Measurements from ENCODE around the gene EZH2. TPM values are rescaled to one million over a fixed set of nuclear protein-coding genes. Genes with fewer than 3 reads are reported as not detected.

Gene EZH2
- polyA plus RNA-seq, 4 donors = 31.4 to 48.5 (median 40.6) TPM

DNA sequence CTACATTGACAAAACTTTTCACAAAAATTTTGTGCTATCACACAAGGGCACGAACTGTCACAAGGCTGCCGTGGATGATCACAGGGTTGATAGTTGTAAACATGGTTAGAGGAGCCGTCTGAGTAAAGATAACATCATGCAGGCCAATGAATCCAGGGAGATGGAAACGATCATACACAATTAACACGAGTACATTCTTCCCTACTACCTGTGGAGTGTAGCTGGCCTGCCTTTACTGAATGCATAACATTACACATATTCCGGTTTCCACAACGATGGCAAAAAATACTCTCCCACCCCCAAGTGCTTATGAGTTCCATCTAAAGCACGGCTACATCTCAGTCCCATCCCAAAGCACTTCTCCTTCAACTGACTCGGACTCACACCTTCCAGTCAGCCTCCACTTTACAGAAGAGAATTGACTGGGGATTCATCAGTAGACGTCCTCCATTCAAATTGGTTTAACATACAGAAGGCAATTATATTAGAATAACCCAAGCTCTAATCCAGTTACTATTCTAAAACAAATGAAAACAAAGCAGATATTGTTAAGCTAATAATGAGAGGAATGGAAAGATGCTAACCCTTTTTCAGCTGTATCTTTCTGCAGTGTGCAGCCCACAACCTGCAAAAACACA, 69.0 kb downstream of the EZH2 start:
- no peak for DNase-seq (ENCODE audit: low read depth in 4 of 4, low spot score in 3 of 4)

DNA sequence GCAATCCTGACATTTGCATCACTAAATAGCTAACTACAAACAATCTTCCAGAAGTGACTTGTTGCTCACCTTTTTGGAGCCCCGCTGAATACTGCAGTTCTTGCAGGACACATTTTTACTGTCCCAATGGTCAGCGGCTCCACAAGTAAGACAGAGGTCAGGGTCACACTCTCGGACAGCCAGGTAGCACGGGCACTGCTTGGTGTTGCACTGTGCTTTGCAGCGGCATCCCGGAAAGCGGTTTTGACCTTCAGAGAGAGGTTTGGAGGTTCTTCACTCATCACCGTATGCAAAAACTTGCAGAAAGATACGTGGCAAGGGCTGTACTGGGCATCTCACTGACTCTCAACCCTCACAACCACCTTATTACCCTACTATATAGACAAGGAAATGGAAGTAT, 70.2 kb downstream of the EZH2 start:
- no peak for DNase-seq (ENCODE audit: low read depth in 4 of 4, low spot score in 3 of 4)

DNA sequence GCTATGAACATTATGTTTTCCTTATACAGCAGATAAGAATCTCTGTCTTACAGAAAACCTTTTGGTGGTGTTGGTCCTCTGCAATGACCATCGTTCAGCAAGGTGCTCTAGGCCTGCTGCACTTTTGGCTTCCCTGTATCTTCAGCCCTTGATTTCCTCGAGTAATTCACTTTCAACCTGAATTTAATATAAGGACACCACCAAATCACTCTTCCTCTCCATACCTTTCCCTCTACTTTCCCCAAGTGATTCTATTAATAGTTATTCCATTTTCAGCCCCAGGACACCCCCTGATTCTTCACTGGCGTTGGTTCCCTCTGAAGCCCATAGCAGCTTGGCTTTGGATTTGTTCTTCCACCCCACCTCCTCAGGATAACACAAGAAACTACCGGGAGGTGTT, 72.2 kb downstream of the EZH2 start:
- no peak for DNase-seq (ENCODE audit: low read depth in 4 of 4, low spot score in 3 of 4)

DNA sequence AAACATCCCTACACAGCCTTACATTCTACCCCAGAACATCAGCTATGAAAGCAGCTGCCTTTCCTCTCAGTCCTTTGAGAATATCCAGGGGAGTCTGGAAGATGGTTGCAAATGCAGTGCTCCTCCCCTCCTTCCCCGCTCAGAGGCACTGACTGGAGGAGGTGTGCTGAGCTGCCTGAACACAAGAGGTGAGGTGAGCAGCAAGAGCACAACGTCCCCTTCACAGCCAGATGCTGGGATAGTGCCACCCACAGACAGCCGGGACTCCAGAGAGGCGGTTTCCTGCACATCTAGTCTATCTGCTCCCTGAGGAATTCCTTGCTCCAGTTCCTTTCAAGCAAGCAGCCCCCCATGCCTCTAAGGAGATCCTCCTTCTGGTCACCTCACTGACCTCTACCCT, 74.2 kb downstream of the EZH2 start:
- DNase-seq (ENCODE audit: low read depth in 4 of 4, low spot score in 3 of 4) = no peak

DNA sequence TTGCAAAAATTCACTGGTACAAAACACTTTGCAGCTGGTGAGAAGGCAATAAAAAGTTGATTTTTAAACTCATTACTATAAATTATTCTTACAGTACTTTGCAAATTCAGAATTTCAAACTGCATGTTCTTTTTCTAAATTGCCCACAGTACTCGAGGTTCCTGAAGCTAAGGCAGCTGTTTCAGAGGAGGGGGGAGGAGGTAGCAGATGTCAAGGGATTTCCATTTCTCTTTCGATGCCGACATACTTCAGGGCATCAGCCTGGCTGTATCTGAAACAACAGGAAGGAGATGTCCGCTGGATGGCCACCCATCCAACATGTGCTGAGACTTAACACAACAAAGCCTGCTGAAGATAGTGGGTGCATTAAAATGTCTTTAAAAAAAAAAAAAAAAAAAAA, 76.7 kb downstream of the EZH2 start:
- DNase-seq (ENCODE audit: low read depth in 4 of 4, low spot score in 3 of 4) = no peak

DNA sequence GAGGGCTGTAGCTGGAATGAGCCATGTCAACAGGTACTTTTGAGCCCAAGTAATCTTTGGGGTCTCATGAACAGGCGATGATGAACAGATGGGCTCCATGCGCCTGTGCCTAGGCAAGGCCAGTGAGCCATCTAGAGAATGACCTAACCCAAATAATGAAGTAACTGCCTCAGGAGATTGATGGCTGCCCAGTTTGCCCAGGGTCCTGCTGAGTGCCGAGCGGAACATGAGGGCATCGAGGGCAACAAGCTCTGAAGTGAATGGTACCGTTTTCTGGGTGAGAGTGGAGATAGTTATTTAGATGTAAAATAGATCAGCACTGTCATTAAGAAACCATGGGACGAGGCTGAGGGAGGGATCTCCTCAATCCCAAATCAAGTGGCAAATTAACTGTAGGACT, 77.9 kb downstream of the EZH2 start:
- DNase-seq (ENCODE audit: low read depth in 4 of 4, low spot score in 3 of 4) = no peak

DNA sequence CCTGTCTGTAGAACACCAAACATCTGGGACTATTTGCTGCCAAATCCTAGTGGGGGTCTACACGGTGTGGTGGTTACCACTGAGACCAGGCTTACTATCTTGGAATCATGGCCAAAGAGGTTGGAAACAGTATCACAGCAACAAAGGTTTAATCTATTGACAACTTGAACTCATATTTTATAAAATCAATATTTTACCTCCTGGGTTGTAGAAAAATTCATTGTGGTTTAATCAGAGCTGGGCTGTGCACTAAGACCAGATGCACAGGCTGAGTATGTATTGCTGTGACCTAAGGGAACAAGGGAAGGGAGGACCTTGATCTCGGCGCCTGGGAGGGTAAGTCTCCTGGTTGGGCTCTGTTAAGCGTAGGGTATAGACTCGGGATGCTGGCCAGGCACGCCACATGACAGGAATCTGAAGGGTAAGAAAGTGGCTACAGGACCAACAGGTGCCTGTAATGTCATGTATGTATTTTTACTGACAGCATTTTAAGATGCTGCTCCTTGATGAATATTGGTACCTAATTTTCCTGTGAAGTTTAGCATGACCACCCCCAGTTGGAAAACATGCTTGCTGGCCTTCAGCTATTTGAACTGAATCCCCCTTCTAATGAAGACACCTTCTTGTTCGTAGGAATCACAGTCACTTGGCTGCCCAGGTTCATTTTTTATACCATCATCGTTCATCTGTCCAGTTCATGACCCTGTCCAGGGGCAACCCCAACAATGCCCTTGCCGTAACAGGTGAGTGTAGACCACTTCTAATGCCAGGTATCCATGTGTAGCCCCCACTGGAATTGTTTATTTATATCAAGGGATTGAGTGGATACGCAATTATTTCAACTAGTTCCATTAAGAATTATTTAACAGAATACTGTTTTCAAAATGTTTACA, 79.5 kb downstream of the EZH2 start:
- no peak for DNase-seq (ENCODE audit: low read depth in 4 of 4, low spot score in 3 of 4)

DNA sequence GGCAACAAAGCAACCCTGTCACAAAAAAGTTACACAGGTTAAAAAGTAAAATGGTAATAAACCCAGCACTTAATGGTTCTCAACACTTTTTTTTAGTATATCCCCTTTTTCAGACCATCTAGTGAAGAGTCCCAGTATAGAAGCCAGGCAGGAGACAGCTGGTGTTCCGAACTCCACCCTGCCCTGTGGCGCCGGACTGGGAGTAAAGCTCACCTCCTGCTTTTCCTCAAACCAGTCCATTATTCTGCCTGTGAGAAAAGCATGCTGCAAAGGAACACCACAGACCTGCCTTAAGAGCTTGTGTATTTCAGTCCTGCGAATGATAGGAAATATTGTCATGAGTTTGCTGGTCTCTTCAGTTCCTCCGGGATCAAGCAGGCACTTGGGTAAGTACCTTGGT, 81.0 kb downstream of the EZH2 start:
- no peak for DNase-seq (ENCODE audit: low read depth in 4 of 4, low spot score in 3 of 4)

DNA sequence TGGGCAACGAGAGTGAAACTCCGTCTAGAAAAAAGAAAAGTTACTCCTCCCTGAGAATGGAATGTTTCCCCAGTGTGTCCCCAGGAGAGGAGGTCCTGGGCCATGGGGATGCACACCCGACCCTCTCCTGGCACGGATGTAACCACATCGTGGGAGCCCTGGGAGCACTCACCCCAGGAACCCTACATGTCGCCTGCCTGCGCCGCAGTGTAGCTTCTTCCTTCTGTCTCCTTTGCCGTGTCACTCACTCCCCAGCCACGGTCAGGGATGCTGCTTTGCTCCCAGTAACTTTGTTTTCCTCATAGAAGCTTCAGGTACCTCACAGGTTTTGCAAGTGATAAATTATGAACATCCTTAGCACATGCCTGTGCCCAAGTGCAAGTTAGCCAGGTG, 82.0 kb downstream of the EZH2 start:
- DNase-seq (ENCODE audit: low read depth in 4 of 4, low spot score in 3 of 4) = no peak

DNA sequence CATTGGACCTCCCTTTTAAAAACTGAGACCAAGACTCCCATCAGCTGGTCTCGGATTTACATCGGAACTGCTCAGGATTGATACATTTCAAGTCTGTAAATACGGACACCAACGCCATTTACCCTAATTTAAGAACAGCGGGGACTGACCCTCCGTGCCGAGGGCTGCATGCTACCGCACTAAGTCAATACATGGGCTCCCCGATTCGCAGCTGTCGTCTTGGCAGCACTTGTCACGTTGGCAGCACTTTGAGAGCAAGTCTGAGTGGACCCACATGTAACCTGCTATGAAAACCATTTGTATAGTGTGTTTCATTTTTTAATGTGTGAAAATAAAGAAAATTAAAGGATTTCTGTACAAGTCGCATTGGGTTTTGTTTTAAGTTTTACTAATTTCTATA, 83.4 kb downstream of the EZH2 start:
- DNase-seq (ENCODE audit: low read depth in 4 of 4, low spot score in 3 of 4) = no peak

DNA sequence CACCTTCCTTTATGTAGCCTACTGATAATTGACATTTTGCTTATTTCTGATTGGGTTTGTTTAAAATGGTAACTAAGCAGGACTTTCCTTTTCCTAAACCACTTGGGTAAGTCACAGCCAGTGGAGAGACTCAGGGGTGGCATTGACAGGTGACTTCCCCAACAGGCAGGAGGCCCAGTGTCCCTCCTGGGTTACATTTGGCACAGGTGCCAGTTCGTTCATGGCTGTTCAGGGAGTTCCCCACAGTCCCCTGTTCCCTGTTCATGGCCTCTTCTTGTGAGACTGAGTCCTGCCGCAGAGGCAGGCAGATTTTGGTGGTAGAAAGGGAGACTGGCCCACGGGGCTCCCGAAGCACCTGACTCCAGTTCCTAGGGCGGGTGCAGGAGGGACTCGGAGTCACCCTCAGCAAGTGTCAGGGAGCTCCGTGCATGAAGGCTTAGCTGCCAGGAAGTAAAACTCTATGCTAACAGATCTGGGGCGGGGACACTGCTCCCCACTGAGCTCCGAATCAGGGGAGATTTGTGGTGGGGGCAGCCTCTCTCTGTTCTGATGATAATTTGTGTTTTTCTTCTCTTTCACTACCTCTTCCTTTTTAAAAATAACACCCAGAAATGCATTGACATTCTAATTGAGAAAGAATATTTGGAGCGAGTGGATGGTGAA, 84.1 kb downstream of the EZH2 start:
- DNase-seq (ENCODE audit: low read depth in 4 of 4, low spot score in 3 of 4) = no peak

DNA sequence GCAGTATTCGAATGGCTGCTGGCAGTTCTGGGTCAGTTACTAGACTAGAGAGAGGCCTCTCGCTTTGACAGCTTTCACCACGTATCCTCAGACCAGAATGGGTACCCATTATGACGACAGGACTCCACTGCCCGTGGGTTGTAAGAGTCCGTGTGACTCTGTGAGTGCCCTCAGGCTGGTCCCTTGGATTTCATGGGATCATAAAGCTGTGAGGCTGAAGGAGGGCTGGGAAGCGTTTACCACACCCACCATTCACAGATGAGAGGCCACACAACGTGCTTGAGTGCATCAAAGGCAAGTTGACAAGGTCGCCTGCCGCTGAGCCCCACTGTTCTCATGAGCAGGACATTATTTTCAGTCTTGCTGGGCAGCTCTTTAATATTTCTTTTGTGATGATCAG, 87.2 kb downstream of the EZH2 start:
- no peak for DNase-seq (ENCODE audit: low read depth in 4 of 4, low spot score in 3 of 4)

DNA sequence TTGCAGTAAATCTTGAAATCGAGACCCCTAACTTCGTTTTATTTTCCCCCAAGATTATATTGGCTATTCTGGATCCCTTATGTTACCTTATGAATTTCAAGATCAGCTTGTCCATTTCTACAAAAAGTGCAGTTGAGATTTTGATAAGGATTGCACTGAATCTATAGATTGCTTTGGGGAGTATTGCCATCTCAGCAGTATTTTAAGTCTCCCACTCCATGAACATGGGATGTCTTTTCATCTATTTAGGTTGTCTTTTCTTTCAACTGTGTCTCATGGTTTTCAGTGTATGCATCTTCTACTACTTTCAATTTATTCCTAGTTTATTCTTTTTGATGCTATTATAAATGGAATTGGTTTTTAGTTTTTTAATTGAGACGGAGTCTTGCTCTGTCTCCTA, 89.6 kb downstream of the EZH2 start:
- no peak for DNase-seq (ENCODE audit: low read depth in 4 of 4, low spot score in 3 of 4)

DNA sequence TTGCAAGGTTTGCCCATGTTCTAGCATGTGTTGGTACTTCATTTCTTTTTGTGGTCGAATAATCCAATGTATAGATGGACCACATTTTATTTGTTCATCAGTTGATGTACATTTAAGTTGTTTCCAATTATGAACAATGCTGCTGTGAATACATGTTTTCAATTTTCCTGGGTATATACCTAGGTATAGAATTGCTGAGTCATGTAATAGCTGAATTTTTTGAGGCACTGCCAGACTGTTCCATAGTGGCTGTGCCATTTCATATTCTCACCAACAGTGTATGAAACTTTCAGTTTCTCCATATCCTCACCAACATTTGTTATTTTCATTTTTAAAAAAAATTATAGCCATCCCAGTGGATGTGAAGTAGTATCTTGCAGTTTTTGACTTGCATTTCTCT, 90.5 kb downstream of the EZH2 start:
- no peak for DNase-seq (ENCODE audit: low read depth in 4 of 4, low spot score in 3 of 4)

DNA sequence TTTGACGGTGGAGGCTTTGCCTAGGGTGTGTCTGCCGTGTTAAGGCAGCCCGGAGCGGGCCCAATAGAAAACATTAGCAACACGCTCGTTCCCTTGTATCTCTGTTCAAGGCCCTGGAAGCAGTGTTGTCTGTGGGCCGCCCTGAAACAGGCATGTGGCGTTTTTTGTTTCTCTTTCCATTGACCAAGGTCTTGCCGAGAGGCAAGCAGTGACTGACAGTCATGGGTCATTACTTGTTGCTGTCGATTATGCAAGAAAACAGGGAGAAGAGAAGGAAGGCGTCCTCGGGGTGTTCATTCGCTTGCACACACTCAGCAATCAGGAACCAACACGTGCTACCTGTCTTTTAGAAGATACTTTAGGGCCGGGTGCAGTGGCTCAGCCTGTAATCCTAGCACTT, 92.5 kb downstream of the EZH2 start:
- no peak for DNase-seq (ENCODE audit: low read depth in 4 of 4, low spot score in 3 of 4)

DNA sequence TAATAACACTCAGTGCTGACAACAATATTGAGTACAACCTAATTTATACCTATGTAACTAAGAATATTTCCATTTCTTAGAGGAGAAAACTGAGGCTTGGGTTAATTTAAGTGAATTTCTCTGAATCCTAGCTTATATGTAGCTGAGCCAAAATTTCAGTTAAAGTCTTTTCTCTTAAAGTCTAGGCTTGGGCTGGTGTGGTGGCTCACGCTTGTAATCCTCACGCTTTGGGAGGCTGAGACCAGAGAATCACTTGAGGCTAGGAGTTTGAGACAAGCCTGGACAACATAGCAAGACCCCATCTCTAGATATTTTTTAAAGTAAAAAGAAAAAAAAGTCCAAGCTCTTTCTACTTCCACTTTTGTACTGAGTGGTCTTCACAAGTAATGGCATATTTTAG, 93.2 kb downstream of the EZH2 start:
- DNase-seq (ENCODE audit: low read depth in 4 of 4, low spot score in 3 of 4) = no peak

DNA sequence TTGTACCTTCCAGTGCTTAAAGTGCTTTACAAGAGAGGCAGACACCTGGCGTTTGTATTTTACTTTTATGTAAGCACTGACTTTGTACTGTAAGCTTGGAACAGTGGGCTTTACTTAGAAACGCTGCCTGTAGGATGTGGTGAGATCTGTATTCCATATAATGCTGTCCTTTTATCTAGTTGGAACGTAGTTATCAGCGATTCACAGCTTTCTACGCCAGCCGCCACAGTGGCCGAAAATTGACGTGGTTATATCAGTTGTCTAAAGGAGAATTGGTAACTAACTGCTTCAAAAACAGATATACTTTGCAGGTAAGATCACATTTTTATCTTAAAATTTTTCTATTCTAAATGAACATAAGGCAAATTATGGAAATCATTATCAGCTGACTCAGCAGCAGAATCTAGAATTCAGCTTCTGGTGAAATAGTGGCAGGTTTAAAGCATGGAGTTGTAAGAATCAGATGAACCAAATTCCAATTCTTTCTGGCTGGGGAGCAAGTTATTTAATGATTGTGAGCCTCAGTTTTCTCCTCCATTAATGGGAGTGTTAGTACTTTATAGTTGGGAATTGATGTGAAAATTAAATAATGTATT, 93.9 kb downstream of the EZH2 start:
- DNase-seq (ENCODE audit: low read depth in 4 of 4, low spot score in 3 of 4) = no peak

DNA sequence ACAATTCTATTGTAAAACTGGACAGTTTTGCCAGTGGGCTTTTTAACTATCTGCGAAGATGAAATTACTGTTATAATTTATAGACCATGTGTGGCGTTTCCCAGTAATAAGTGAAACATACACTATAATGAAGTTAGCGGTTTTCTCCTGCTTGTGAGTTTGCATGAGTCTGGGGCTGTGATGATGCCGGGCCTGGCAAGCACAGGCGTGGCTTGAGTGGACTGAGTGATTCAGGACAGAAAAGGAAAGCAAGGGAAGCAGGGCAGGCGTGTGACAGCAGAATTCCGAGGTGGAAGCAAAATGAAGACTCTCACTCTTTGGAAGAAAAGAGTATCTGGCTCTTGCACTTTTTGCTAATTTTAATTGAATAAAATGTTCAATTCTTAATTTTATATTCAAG, 94.9 kb downstream of the EZH2 start:
- no peak for DNase-seq (ENCODE audit: low read depth in 4 of 4, low spot score in 3 of 4)

DNA sequence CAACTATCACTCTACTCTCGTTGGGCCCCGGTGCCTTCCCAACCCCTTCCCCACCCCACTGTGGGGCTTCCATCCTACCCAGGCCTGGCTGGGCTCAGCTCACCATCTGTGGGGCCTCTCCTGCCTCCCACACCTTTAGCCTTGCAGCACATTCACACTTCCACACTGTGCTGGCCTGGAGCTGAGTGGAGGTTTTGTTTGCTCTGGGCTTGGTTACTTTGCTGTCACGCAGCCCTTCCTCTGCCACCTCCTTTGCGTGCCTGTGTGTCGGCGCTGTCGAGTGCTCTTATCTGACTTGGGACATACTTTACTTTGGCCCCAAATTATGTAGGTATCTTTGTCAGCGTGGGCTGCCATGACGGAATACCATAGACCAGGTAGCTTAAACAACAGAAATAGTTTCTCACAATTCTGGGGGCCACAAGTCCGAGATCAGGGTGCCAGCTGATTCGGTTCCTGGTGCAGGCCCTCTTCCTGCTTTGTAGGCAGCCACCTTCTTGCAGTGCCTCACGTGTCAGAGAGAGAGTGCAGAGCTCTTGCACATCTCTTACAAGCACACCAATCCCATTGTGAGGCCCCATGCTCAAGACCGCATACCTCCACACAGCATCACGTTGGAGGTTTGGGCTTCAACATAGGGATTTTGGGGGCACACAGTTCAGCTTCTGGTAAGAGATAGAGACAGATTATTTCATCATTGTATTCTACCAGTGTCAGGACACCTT, 96.4 kb downstream of the EZH2 start:
- no peak for DNase-seq (ENCODE audit: low read depth in 4 of 4, low spot score in 3 of 4)

DNA sequence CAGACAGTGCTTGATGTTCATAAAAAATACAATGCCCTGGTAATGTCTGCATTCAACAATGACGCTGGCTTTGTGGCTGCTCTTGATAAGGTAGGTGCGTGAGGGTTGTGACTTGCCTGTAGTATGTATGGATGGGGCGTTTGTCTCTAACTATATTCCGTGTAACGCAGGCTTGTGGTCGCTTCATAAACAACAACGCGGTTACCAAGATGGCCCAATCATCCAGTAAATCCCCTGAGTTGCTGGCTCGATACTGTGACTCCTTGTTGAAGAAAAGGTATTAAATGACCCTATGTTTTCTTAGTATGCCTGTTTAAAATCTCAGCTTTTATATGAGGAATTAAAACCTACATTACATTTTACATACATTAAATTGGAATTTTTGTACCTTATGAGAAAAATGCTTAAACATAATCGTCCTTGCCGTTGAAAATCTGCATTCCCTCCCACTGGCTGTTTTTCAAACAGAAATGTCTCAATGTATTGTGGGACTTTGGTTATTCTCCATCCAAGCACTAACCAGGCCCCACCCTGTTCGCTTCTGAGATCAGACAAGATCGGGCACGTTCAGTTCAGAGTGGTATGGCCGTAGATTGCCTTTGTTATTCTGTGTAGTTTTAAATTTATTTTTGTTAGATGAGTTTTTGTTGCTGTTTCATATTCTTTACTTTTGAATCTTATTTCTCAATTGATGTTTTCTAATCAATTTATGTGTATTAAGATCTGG, 100.1 kb downstream of the EZH2 start:
- DNase-seq (ENCODE audit: low read depth in 4 of 4, low spot score in 3 of 4) = no peak
